Measurements from ENCODE around the gene RPGR. TPM values are rescaled to one million over a fixed set of nuclear protein-coding genes. Genes with fewer than 3 reads are reported as not detected.

The RPGR gene
- total RNA-seq, 2 experiments from 2014 or later, result 12.4 to 18.2 TPM

GRCh38 chrX:38336538-38337240 lies 9.4 kb upstream of the RPGR start:
- Histone ChIP-seq H3K4me1 (ENCODE audit: insufficient read depth, low read length, poor library complexity, severe bottlenecking) (no peaks in the 10 kb centered on the region), H3K4me2 (ENCODE audit: low read length) (no peak overlapping the region), H3K4me3 (ENCODE audit: low read depth, low read length, poor library complexity, severe bottlenecking) (no peak overlapping the region), H3K36me3 (ENCODE audit: insufficient read depth, low read length) (no peaks in the 10 kb centered on the region), H3K79me2 (ENCODE audit: insufficient read depth, low read depth, low read length) (no peaks in the 10 kb centered on the region), H4K20me1 (ENCODE audit: insufficient read depth, low read length) (no peaks in the 10 kb centered on the region), H3K9me2 (ENCODE audit: insufficient read depth, low read length) (no peaks in the 10 kb centered on the region), H2AFZ (ENCODE audit: low read length) (peak overlapping the region; percentile 31; the same call in 1 of the 2 replicates), H3K9me3 (ENCODE audit: low read length) (no peaks in the 10 kb centered on the region), H3K27ac (ENCODE audit: low read depth, low read length, poor library complexity, severe bottlenecking) (no peak overlapping the region)
- TF ChIP-seq, protein P1, sequence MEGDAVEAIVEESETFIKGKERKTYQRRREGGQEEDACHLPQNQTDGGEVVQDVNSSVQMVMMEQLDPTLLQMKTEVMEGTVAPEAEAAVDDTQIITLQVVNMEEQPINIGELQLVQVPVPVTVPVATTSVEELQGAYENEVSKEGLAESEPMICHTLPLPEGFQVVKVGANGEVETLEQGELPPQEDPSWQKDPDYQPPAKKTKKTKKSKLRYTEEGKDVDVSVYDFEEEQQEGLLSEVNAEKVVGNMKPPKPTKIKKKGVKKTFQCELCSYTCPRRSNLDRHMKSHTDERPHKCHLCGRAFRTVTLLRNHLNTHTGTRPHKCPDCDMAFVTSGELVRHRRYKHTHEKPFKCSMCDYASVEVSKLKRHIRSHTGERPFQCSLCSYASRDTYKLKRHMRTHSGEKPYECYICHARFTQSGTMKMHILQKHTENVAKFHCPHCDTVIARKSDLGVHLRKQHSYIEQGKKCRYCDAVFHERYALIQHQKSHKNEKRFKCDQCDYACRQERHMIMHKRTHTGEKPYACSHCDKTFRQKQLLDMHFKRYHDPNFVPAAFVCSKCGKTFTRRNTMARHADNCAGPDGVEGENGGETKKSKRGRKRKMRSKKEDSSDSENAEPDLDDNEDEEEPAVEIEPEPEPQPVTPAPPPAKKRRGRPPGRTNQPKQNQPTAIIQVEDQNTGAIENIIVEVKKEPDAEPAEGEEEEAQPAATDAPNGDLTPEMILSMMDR (conservative IDR thresholded peaks at IDR 0.05; ENCODE audit: low read length), result no peak
- no peak for TF ChIP-seq EZH2phosphoT487 (IDR thresholded peaks at IDR 0.05; ENCODE audit: borderline replicate concordance, low read depth, low read length)
- no peak for DNase-seq (ENCODE audit: low spot score)
- BruUV-seq (replicated peaks), result no TSS peak
- POLR2A ChIA-PET, result interaction anchor here (0.6 kb wide), 1 partner anchor 152 kb away, joined by 3 read pairs; no protein-coding TSS in a partner anchor
- CTCF ChIA-PET (ENCODE audit: unreplicated experiment), result no interaction called here
- intact Hi-C loops (cut with micrococcal nuclease; ENCODE audit: unreplicated experiment), result no loop called here

DNA sequence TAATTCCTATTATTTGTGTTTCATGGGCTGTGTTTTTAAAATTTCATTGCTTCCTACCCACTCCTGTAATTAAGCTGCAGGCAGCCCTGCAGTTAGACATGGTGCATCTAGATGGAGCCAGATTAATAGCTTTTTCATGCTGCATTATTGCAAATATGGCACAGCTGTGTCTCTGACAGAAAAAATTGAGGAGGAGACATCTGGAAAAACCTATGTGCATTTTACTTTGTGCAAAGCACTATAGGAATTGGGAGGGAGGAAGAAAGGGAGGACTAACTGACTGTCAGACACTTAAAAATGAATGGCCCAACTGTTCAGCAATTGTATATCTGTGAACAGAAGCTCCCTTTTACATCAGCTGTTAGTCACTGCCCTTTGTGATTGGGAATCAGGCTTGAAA lies 8.1 kb upstream of the RPGR start:
- H2AFZ ChIP-seq (ENCODE audit: low read length), result no peak overlapping the region
- no peaks in the 10 kb centered on the region for H4K20me1 ChIP-seq (ENCODE audit: insufficient read depth, low read length)
- H3K27ac ChIP-seq (ENCODE audit: low read depth, low read length, poor library complexity, severe bottlenecking), result no peak overlapping the region
- BruUV-seq (replicated peaks), result no TSS peak
- intact Hi-C loops (cut with micrococcal nuclease; ENCODE audit: unreplicated experiment), result no loop called here
- H3K4me1 ChIP-seq (ENCODE audit: insufficient read depth, low read length, poor library complexity, severe bottlenecking), result no peaks in the 10 kb centered on the region
- no peak for TF ChIP-seq EZH2phosphoT487 (IDR thresholded peaks at IDR 0.05; ENCODE audit: borderline replicate concordance, low read depth, low read length)
- TF ChIP-seq, protein P1 (conservative IDR thresholded peaks at IDR 0.05; ENCODE audit: low read length), result peak; percentile 41; the same call in 1 of the 2 replicates
- no peak for DNase-seq (ENCODE audit: low spot score)
- no peaks in the 10 kb centered on the region for H3K36me3 ChIP-seq (ENCODE audit: insufficient read depth, low read length)
- no peak overlapping the region for H3K4me2 ChIP-seq (ENCODE audit: low read length)
- ChIA-PET CTCF (ENCODE audit: unreplicated experiment) (no interaction called here), POLR2A (interaction anchor here (0.6 kb wide), 2 partner anchors 17 to 808 kb away, joined by 3 to 7 read pairs; partner anchors contain the start of gene OTC)
- H3K9me2 ChIP-seq (ENCODE audit: insufficient read depth, low read length), result no peaks in the 10 kb centered on the region
- no peaks in the 10 kb centered on the region for H3K9me3 ChIP-seq (ENCODE audit: low read length)
- H3K4me3 ChIP-seq (ENCODE audit: low read depth, low read length, poor library complexity, severe bottlenecking), result no peak overlapping the region
- no peaks in the 10 kb centered on the region for H3K79me2 ChIP-seq (ENCODE audit: insufficient read depth, low read depth, low read length)

- Histone ChIP-seq H3K4me1 (ENCODE audit: insufficient read depth, low read length, poor library complexity, severe bottlenecking) (no peaks in the 10 kb centered on the region), H3K79me2 (ENCODE audit: insufficient read depth, low read depth, low read length) (no peaks in the 10 kb centered on the region), H3K4me3 (ENCODE audit: low read depth, low read length, poor library complexity, severe bottlenecking) (no peak overlapping the region), H3K27ac (ENCODE audit: low read depth, low read length, poor library complexity, severe bottlenecking) (no peak overlapping the region), H3K9me3 (ENCODE audit: low read length) (no peaks in the 10 kb centered on the region), H3K36me3 (ENCODE audit: insufficient read depth, low read length) (no peaks in the 10 kb centered on the region), H3K4me2 (ENCODE audit: low read length) (no peak overlapping the region), H4K20me1 (ENCODE audit: insufficient read depth, low read length) (no peaks in the 10 kb centered on the region), H3K9me2 (ENCODE audit: insufficient read depth, low read length) (no peaks in the 10 kb centered on the region), H2AFZ (ENCODE audit: low read length) (no peak overlapping the region)
- BruUV-seq (replicated peaks), result no TSS peak
- TF ChIP-seq EZH2phosphoT487 (IDR thresholded peaks at IDR 0.05; ENCODE audit: borderline replicate concordance, low read depth, low read length), result no peak
- TF ChIP-seq, protein P1 (conservative IDR thresholded peaks at IDR 0.05; ENCODE audit: low read length), result no peak
- intact Hi-C loops (cut with micrococcal nuclease; ENCODE audit: unreplicated experiment), result no loop called here
- POLR2A ChIA-PET, result no interaction called here
- CTCF ChIA-PET (ENCODE audit: unreplicated experiment), result no interaction called here
- no peak for DNase-seq (ENCODE audit: low spot score)
Measured at GRCh38 chrX:38332505-38332904, 5.2 kb upstream of the RPGR start.
